HG03521 (cell line): Measurements from ENCODE around the gene OSCP1.

Experiments used
- ATAC-seq: cut with Tn5 transposase; IDR thresholded peaks from one replicate; pipeline ENCODE4 v1.9.1; 2021; ENCODE audit warnings: mild to moderate bottlenecking, moderate library complexity; ENCODE audit not compliant: unreplicated experiment

Gene OSCP1

GRCh38 chr1:36475910-36476604 is 25.8 kb upstream of the OSCP1 start:
- no peak for ATAC-seq

GRCh38 chr1:36475341-36475740 is 25.1 kb upstream of the OSCP1 start:
- ATAC-seq: no peak

- no peak for ATAC-seq
These were observed 22.4 kb upstream of the OSCP1 start for GRCh38 chr1:36472656-36473055.

- no peak for ATAC-seq
These were observed 21.8 kb upstream of the OSCP1 start for GRCh38 chr1:36471830-36472641.

GRCh38 chr1:36469163-36469562 is 18.9 kb upstream of the OSCP1 start:
- ATAC-seq: no peak

- ATAC-seq: no peak
These were observed 17.6 kb upstream of the OSCP1 start for GRCh38 chr1:36467700-36468455.

GRCh38 chr1:36467027-36467410 is 16.8 kb upstream of the OSCP1 start:
- no peak for ATAC-seq

GRCh38 chr1:36466370-36467026 is 16.2 kb upstream of the OSCP1 start:
- no peak for ATAC-seq

GRCh38 chr1:36465731-36466369 is 15.6 kb upstream of the OSCP1 start:
- ATAC-seq: no peak

- peak; percentile 19 for ATAC-seq
These were observed 14.5 kb upstream of the OSCP1 start for GRCh38 chr1:36464605-36465393.

- peak; percentile 92 for ATAC-seq
These were observed 13.8 kb upstream of the OSCP1 start, which contains the start of gene MRPS15 for GRCh38 chr1:36463803-36464604. Gene MRPS15 (minus strand): TSS chr1:36464384. CDS start chr1:36464275, 109 bp downstream.

- no peak for ATAC-seq
These were observed 13.2 kb upstream of the OSCP1 start for GRCh38 chr1:36463463-36463802.

GRCh38 chr1:36458910-36459309 is 8.7 kb upstream of the OSCP1 start:
- ATAC-seq: no peak

- no peak for ATAC-seq
These were observed 7.4 kb upstream of the OSCP1 start for GRCh38 chr1:36457691-36458090.

GRCh38 chr1:36456391-36456928 is 6.2 kb upstream of the OSCP1 start:
- ATAC-seq: no peak

GRCh38 chr1:36455386-36455785 is 5.1 kb upstream of the OSCP1 start:
- ATAC-seq: no peak

GRCh38 chr1:36453600-36454388 is 3.5 kb upstream of the OSCP1 start:
- no peak for ATAC-seq

GRCh38 chr1:36453051-36453450 is 2.8 kb upstream of the OSCP1 start:
- ATAC-seq: no peak
